AG04450 (cell line): ENCODE results near the gene GPR55. TPM values are rescaled to one million over a fixed set of nuclear protein-coding genes. Genes with fewer than 3 reads are reported as not detected.

Source experiments
- CTCF ChIA-PET: fragments of 300-600, 350-600 bp; formaldehyde crosslinking; extraction: SDS; loops from one replicate; lab custom pipeline; 2022; ENCODE audit warnings: antibody characterized with exemption, inconsistent platforms; lab: Charles Lee
- POLR2A ChIA-PET: fragments of 350-600 bp; formaldehyde crosslinking; extraction: SDS; loops from one replicate; lab custom pipeline; 2021; ENCODE audit warnings: antibody characterized with exemption, inconsistent platforms; lab: Yijun Ruan, JAX
- DNase-seq: peaks from one replicate; pipeline ENCODE4 v3.0.0-alpha.2; 2011; ENCODE audit warnings: low read depth, low spot score
- H3K27ac ChIP-seq: one replicate; pipeline ENCODE4 v1.5.1; 2012; ENCODE audit warnings: low read depth, low read length, control low read depth
- H3K27me3 ChIP-seq: one replicate; pipeline ENCODE4 v1.6.0; 2012; ENCODE audit warnings: low read length; ENCODE audit not compliant: control insufficient read depth, insufficient read depth
- H3K4me3 ChIP-seq: 2 replicates; pipeline ENCODE4 v1.5.1; 2011; ENCODE audit warnings: mild to moderate bottlenecking, low read depth, low read length, control low read depth
- H3K9me3 ChIP-seq: 2 replicates; pipeline ENCODE4 v1.5.1; 2012; ENCODE audit warnings: low read length; ENCODE audit not compliant: control insufficient read depth, insufficient read depth
- polyA plus RNA-seq: library from polyadenylated mRNA; depleted of rRNA; stranded (reverse); fragments of >200 nt; gene quantifications from 2 replicates; pipeline ENCODE4 v1.2.3, GENCODE V29; 2011
- TF ChIP-seq, protein P1 (sequence below): IDR thresholded peaks from 2 replicates; pipeline ENCODE4 v1.5.1; 2011; ENCODE audit warnings: low read depth, low read length, control low read depth, inconsistent platforms

GPR55 gene
- polyA plus RNA-seq, 1 experiment: not detected

DNA sequence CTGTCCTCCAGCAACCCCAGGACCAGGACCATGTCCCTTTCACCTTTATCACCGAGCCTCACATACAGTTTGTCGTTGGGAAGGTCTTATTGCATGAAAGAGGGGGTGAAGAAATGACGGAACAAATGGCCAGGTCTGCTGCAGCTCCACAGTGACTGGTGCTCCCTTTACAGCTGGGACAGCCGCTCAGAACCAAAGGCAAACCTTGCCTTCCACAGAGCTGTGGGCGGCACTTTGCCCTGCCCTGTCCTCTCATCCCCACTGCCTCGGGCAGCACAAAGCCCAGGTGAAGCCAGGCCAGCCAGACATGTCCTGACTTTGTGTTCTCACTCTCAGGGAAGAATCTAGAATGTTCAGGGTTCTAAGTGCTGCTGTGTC lies 961 bp downstream of the GPR55 start:
- TF ChIP-seq, protein P1, sequence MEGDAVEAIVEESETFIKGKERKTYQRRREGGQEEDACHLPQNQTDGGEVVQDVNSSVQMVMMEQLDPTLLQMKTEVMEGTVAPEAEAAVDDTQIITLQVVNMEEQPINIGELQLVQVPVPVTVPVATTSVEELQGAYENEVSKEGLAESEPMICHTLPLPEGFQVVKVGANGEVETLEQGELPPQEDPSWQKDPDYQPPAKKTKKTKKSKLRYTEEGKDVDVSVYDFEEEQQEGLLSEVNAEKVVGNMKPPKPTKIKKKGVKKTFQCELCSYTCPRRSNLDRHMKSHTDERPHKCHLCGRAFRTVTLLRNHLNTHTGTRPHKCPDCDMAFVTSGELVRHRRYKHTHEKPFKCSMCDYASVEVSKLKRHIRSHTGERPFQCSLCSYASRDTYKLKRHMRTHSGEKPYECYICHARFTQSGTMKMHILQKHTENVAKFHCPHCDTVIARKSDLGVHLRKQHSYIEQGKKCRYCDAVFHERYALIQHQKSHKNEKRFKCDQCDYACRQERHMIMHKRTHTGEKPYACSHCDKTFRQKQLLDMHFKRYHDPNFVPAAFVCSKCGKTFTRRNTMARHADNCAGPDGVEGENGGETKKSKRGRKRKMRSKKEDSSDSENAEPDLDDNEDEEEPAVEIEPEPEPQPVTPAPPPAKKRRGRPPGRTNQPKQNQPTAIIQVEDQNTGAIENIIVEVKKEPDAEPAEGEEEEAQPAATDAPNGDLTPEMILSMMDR: no peak
- H3K27ac ChIP-seq: no peak overlapping the region
- CTCF ChIA-PET: interaction anchor here (1.1 kb wide), 1 partner anchor 22 kb away, joined by 3 read pairs; no protein-coding TSS in a partner anchor
- peaks cover 27% of the 10 kb centered on the region for H3K27me3 ChIP-seq
- POLR2A ChIA-PET: no interaction called here
- DNase-seq: no peak
- no peak overlapping the region for H3K4me3 ChIP-seq
- no peaks in the 10 kb centered on the region for H3K9me3 ChIP-seq

DNA sequence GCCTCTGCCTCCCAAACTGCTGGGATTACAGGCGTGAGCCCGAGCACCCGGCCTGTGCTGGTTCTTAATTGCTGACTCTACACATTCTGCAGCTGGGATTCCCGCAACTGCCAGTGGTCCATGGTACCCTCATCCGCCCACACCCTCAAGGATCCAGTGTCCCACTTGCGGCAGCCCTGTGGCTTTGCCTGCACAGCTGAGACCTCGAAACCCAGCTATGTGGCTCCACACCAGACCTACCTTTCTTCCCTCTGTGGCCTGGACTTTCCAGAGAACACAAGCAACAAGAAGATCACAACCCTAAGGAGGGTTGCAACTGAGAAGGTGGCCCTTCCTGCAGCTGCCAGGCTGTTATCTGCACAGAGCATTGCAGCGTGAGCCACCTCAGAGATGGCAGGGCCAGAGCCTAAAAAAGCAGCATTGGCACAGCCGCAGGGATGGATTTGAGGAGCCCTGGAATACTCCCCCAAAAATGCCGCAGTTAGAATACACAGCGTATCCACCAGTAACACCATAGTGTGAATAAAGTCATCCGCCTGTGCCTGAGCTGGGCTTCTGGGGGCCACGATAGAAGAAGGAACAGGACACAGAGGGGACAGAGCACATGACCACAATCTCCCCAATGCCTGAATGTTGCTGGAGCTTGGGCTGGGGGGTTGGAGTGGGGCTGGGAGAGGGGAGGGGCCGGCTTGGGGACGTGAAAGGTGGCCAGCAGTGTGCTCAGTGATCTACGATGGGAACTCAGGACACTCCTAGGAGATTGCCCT lies 1.9 kb downstream of the GPR55 start:
- Histone ChIP-seq H3K27ac (no peak overlapping the region), H3K4me3 (no peak overlapping the region), H3K27me3 (peaks cover 21% of the 10 kb centered on the region), H3K9me3 (no peaks in the 10 kb centered on the region)
- TF ChIP-seq, protein P1: no peak
- CTCF ChIA-PET: interaction anchor here (1.1 kb wide), 1 partner anchor 21 kb away, joined by 3 read pairs; no protein-coding TSS in a partner anchor
- POLR2A ChIA-PET: no interaction called here
- DNase-seq: no peak

DNA sequence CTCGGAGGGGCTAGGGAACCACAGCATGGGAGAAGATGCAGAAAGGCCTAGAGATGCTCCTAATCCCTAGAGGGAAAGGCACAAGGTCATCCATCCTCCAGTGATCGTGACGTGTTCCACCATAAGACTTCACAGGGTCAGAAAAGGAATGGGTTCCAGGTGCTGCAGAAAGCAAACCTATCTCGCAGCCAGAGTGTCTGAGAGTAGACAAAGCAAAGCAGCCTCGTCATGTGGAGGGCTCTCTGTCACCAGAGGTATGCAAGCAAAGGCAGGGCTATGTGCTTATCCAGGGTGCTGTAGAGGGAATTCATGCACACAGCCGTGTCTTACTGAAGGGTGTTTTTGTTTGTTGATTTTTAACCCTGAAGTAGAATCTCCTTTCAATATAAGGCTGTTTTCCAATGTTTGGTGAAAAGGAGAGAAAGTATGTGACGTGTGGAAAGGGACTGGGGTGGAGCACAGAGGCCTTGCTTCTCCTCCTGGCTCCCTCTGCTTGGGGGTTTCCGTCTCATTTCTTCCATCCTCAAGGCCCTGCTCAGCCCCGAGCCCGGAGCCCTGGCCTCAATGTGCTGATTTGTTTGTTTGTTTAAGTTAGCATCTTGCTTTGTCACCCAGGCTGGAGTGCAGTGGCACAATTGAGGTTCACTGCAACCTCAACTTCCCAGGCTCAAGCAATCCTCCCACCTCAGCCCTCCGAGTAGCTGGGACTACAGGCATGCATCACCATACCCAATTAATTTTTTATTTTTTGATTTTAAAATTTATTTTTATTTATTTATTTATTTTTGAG lies 3.0 kb downstream of the GPR55 start:
- ChIA-PET CTCF (no interaction called here), POLR2A (no interaction called here)
- TF ChIP-seq, protein P1: no peak
- H3K4me3 ChIP-seq: no peak overlapping the region
- peaks cover 22% of the 10 kb centered on the region for H3K27me3 ChIP-seq
- H3K9me3 ChIP-seq: no peaks in the 10 kb centered on the region
- H3K27ac ChIP-seq: no peak overlapping the region
- DNase-seq: no peak

DNA sequence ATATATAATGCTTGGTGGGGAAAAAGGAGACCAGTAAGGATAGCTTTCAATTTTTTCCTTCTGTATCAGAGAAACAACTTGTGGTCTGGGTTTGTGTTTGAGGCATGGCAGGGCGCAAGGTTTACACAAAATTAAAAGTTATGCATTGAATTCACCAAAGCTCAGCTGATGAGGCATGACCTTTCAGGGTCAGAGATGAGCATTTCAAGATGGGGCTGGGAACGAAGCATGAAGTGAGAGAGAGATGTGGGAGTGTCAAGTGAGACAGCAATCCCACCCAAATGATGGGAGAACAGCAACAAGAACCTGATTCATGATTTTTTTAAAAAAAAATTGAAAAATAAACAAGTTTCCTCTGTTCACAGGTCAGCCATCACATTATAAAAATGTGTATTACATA lies 4.9 kb downstream of the GPR55 start:
- Histone ChIP-seq H3K9me3 (peaks cover 1% of the 10 kb centered on the region; the same call in 1 of the 2 replicates), H3K27me3 (peaks cover 29% of the 10 kb centered on the region), H3K4me3 (no peak overlapping the region), H3K27ac (no peak overlapping the region)
- TF ChIP-seq, protein P1: no peak
- no peak for DNase-seq
- CTCF ChIA-PET: interaction anchor here (0.6 to 1.3 kb wide), 2 partner anchors 132 to 474 kb away, joined by 3 to 4 read pairs; no protein-coding TSS in a partner anchor
- POLR2A ChIA-PET: no interaction called here
